Measurements from ENCODE around the gene ST6GALNAC6. TPM values are rescaled to one million over a fixed set of nuclear protein-coding genes. Genes with fewer than 3 reads are reported as not detected.

ST6GALNAC6 gene
- total and polyA plus RNA-seq, 2 of the 4 experiments (the other 2 are of a cell fraction), result 35.7 to 48.6 TPM

DNA sequence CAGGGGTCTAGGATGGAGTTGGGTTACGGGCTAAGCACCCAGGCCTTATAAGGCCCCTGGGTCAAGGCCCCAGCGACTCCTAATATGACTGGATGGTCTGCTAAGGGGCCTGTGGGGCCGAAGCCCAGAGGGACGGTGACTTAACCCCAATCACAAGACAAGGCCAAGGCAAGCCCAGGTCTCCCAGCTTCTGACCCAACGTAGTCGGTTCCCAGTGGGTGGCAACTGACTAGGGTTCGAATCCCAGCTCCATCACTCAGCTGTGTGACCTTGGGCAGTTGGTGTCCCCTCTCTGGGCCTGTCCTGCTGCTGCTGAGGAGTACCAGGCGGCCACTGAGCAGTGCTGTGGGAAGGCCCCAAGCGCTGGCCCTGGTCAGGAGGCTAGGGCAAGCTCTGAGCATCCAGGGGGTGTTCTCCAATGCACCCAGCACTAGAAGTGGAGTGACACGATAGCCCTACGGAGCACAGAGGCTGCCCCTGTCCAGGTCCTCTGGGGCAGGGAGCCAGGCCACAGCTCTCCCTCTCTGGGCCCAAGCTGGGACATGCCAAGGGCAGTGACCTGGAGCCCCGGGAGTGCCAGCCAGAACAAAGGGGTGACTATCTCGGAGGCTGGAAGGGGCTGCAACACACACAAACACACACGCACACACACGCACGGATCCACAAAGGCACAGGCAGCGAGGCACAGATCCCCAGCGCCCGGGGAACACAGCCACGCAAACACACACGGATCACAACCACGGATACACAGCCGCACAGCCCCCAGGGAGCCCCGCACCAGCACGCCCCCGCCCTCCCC, 22.4 kb downstream of the ST6GALNAC6 start (continued):
- TF ChIP-seq, protein P1, sequence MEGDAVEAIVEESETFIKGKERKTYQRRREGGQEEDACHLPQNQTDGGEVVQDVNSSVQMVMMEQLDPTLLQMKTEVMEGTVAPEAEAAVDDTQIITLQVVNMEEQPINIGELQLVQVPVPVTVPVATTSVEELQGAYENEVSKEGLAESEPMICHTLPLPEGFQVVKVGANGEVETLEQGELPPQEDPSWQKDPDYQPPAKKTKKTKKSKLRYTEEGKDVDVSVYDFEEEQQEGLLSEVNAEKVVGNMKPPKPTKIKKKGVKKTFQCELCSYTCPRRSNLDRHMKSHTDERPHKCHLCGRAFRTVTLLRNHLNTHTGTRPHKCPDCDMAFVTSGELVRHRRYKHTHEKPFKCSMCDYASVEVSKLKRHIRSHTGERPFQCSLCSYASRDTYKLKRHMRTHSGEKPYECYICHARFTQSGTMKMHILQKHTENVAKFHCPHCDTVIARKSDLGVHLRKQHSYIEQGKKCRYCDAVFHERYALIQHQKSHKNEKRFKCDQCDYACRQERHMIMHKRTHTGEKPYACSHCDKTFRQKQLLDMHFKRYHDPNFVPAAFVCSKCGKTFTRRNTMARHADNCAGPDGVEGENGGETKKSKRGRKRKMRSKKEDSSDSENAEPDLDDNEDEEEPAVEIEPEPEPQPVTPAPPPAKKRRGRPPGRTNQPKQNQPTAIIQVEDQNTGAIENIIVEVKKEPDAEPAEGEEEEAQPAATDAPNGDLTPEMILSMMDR (conservative IDR thresholded peaks at IDR 0.05; ENCODE audit: low read depth, low read length), result no peak
- no peak for TF ChIP-seq MXI1 (IDR thresholded peaks at IDR 0.05; ENCODE audit: borderline replicate concordance, low read depth, low read length)

Data from IMR-90 (cell line).